Activated CD4-positive, CD25-positive, alpha-beta regulatory T cell treated with anti-CD3 and anti-CD28 coated beads, Interleukin-2, amount 50 U/mL, for 72 hours (primary cell): ENCODE measurements around the gene VGLL1.

Source experiments
- DNase-seq: peaks from one replicate; pipeline ENCODE4 v3.0.0; 2021

The VGLL1 gene

DNA sequence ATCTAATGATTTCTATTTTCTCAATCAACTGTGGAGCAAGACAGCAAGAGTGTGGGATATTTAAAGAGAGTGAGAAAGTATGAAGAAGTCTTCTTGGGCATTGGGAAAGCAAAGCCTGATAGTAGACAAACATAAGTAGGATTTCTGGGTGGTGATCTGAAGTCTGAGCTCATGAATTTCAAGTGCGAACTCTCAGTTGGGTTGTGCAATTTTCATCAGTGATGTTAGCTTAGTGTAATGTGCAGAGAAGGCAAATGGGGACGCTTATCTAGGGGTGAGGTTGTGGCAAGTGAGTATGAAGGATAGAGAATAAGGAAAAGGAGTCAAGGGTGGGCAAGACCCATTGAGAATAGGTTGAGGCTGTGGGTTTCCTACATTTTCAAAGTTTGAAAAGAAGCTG lies 23.7 kb downstream of the VGLL1 start:
- no peak for DNase-seq

DNA sequence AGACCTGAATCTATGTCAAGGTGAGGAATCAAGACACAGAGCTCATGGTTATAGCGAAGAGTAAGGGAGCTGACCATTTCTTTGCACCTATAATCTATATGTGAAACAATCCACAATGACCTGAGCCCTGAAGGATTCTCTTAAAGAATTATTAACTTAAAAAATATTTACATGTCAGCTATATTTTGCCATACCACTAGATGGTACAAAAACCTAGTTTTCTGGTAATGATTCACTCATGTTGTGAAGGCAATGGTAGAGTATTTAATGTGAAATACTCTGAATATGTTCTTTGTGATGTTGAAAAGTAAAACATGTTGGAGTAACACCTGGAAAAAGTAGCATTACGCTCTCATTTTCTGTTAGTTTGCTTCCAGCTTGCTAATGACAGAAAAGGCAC lies 40.0 kb downstream of the VGLL1 start:
- no peak for DNase-seq

DNA sequence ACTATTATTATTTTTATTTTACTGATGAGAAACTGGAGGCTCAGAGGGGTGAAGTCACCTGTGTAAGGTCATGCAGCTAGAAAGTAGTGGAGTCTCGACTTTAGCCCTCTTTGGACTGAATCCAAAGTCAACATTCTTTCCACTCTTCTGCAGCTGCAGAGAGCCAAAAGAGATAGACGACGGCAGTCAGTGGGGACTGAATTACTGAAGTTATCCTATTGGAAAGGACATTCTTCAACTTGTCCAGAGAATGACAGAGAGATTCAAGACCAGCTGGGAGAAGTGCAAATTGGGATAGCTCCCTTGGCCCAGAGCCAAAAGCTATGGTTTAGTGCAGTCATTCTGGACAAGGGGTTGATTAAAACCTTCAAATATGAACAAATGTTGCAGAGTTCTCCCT lies 42.5 kb downstream of the VGLL1 start:
- DNase-seq: no peak

DNA sequence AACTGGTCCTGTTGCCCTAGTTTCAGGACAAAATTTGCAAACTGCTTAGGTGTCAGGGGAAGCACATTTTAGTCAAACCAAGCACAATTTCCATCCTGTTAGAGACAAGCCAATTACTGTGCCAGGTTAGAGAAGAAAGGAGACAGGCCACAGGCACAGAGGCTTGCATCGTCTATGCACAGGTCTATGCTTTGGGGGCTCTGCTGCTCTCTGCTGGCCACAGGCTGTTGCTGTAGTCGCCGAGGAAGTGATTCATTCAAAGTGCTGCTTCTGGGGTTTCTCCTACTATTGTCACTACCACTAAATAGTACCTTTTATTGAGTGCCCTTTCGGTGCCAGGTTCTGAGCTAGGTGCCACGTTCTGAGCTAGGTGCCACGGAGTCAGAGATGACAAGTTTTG lies 45.5 kb downstream of the VGLL1 start:
- DNase-seq: peak; percentile 64

DNA sequence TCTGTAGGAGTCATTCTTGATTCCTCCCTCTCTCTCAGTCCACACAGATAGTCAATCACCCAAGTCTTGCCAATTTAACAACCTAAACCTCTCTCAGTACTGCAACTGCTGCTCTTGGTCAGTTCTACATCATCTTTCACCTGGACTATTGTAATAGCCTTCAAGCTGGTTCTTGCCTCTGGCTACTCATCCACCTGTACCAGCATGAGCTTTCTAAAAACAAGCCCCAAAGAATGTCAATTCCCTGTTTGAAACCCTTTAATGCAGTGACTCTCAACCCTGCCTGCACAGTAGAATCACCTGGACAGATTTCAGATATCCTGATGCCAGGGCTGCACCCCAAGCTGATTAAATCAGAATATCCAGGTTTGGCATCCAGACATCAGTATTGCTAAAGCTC lies 48.3 kb downstream of the VGLL1 start:
- DNase-seq: no peak

DNA sequence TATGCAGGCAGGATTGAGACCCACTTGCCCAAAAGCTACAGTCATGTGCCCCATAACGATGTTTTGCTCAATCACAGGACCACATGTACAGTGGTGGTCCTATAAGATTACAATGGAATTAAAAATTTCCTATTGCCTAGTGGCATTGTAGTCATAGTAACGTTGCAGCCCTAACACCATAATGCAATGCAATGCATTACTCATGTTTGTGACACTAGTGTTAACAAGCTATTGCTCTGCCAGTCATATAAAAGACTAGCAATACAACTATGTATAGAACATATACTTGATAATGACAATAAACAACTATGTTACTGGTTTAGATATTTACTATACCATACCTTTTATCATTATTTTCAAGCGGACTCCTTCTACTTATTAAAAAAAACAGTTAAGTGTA lies 50.6 kb downstream of the VGLL1 start:
- DNase-seq: no peak

DNA sequence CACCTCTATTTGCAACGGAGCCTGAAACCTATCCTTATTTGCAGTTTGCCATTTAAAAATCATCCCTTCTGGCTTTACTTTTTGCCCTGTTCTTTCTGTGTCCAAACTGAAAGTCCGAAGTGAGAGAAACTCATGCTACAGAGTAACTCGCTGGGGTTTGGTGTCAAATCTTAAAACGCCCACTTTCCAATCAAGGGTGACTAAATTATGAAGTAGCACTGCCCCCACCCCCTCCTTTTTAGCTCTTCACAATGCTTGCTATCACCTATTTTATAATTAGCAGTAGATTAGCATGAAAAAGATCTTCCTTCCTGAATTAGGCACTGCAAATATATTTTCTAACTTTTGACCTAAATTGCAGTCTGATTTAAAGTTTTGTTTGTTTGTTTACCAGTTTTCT lies 52.5 kb downstream of the VGLL1 start:
- no peak for DNase-seq

DNA sequence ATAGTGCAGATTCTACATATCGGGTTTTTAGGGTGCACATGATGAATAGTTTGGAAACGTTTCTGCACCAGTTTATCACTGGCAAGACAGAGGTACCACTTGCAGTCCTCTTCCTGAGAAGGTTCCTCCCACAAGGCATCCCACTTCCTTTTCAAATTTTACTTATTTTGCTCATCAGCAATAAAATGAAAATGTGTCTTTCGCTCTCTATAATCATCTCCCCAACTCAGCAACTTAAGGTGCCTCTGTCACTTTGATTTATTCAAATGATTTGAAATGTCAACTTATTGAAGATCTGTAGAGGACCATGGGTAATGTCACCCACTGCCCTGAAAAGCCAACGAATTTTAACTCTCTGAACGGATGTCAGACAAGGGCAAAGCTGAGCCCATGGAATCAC lies 53.2 kb downstream of the VGLL1 start:
- DNase-seq: no peak

DNA sequence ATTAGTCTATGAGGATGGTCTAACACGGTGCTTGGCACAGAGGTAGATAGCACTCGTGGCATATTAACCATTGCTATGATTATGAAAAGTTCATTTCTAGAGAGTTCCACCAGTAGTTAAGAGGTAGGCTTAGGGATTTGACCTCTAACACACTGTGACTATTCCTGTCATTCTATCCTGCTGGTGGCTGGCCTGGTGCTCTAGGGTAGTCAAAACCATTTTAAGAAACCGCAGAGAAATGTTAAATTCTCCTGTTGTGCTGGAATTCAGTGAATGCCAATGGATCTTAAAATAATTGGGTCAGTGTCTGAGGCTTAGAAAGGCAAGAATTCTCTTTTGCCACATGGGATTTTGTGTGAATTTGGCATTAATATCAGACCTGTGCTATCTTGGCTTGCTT lies 53.9 kb downstream of the VGLL1 start:
- no peak for DNase-seq

DNA sequence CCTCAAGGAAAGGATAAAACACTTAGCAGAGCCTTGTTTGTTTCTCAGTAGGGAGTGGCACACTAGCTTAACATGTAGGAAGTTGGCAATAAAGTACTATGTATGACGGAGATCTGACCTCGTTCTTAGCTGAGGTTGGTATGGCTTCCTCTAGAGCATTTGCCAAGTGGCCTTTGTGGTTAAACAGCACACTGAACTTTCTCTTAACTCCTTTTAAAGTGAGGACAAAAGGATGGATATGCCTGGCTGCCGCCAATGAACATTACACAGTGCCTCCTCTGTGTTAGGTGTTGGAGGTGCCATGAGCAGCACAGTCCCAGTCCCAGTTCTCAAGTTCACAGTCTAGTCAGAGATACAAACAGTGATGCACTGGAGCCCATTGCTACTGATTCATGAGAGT lies 54.4 kb downstream of the VGLL1 start:
- no peak for DNase-seq

DNA sequence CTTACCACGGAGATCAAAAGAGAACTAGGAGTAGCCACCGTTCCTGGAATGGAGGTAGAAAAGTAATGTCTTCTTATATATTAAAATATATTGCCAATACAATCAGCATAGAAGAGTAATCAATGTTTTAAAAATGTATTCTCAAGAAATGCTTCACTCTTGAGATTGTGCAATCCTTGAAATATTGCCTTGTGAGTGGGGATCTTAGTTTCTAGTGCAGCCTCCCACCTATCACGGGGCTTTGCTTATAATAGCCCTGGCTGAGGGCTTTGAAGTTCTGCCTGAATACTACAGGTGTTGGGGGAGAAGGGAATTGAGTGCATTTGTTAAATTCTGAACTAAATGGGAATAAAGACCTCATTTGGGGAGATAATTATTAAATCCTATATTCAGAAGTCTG lies 55.5 kb downstream of the VGLL1 start:
- no peak for DNase-seq

DNA sequence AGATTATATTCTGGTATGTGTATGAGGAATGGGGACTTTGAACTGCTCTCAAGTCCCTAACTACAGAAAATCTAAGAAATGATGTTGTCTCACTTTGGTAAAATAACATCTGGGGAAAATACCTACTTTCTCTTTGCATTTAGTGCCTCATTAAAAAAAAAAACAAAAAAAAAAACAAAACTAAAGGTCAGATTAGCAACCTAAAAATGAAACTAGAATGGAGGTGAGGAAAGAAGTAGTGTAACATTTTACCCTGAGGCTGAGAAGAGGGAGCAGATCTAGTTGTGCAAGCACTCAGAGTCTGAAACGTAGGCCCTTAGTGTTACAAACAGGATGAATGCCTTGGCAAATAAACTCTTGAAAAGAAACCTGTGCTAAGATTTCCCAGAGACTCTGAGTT lies 56.0 kb downstream of the VGLL1 start:
- DNase-seq: no peak

DNA sequence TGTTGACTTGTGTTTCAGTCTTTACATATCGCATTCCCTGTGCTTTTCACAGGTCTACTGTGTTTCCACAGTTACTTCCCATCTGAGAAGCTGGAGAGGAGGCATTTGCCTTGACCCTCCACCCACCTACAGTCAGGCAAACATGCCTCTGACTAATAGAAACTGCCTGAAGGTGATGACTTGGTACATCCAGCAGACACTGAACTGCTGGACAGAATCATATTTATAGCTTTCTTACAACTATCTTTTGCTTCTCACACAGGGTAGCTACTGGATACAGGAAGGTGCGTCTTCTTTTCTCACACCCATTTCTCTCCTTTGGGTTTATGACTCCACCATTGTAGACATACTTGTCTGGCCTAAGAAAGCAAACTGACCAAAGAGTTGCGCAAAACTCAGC lies 58.0 kb downstream of the VGLL1 start:
- no peak for DNase-seq

DNA sequence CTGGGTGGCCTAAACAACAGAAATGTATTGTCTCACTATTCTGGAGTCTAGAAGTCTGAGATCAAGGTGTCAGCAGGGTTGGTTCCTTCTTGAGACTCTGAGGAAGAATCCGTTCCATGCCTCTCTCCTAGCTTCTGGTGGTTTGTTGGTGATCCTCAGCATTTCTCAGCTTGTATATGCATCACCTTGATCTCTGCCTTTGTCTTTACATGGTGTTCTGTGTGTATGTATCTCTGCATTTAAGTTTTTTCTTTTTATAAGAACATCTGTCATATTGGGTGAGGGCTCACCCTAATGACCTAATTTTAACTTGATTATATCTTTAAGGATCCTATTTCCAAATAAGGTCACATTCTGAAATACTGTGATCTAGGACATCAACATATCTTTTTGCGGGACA lies 65.3 kb downstream of the VGLL1 start:
- no peak for DNase-seq

DNA sequence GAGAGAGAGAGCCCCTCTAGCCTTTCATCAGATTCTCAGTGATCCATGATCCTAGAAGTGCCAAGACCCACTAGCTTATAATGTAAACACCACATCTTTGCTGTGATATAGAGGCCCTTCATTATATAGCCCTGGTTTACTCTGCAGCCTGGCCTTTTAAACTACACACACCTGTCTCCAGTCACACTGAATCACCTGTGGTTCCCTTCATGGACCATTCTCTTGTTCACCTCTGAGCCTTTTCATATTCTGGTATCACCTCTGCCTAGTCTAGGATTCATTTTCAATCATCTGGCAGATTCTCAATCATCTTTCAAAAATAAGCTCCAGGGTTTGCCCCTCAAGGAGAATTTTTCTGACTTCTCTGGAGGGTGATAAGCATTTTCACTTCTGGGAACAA lies 65.9 kb downstream of the VGLL1 start:
- DNase-seq: no peak

DNA sequence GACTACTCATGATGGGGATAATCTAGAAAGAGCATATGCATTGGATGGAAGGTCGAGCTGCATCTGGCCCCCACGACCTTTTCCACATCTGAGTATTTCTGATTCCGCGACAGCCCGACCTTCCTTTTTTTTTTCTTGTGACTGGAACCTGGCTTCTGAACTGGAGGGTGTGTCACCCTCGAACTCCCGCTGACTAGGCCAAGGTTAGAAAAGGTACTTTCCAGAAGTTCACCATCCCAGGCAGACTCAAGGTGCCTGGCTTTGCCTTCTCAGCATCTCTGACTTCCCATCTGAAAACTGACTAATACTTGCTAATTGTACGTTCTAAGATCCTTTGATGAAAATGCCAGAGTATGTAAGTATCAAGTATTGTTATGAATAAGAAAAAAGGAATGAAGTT lies 66.6 kb downstream of the VGLL1 start:
- no peak for DNase-seq

DNA sequence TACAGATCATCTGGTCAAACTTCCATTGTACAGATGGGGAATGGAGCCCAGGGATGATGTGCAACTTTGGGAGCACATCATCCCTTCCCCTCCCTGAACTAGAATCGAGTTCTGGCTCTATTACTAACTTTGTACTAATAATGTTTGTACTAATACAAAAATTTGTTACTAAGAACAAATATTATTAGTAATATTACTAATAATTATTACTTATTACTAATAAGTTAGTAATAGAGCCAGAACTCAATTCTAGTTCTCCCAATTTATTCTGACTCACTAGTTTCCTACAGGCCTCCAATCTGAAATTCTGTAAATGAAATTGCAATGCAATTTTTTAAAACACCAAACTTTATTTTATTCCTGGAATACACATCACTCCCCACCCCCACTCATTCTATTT lies 68.0 kb downstream of the VGLL1 start:
- no peak for DNase-seq
